GM20431 (cell line): ENCODE data around the gene SAMD15.
"Not testable (repeated sequence)": the region's sequence is repeated elsewhere in the genome, so short reads cannot be mapped to it uniquely, and the experiment has no call there.

Experiments used
- in situ Hi-C: fragments of 300-500 bp; cut with MseI, MboI; formaldehyde crosslinking; loops from one replicate; pipeline ENCODE4 v1.15.0; 2020; ENCODE audit warnings: low sequenced_read_pairs; ENCODE audit not compliant: unreplicated experiment

SAMD15 gene

GRCh38 chr14:77375164-77375950 lies 1.8 kb upstream of the SAMD15 start:
- in situ Hi-C loops = no loop called here

- in situ Hi-C loops = no loop called here
Observed at GRCh38 chr14:77375973-77376770, 1.0 kb upstream of the SAMD15 start.

- in situ Hi-C loops = no loop called here
Observed at GRCh38 chr14:77377502-77377844, 294 bp downstream of the SAMD15 start.

GRCh38 chr14:77378701-77379100 lies 1.5 kb downstream of the SAMD15 start:
- in situ Hi-C loops = no loop called here

- in situ Hi-C loops = no loop called here
Observed at GRCh38 chr14:77390188-77390587, 13.0 kb downstream of the SAMD15 start.

GRCh38 chr14:77400216-77400615 lies 23.0 kb downstream of the SAMD15 start:
- in situ Hi-C loops = no loop called here

GRCh38 chr14:77403768-77404167 lies 26.6 kb downstream of the SAMD15 start:
- in situ Hi-C loops = no loop called here

- in situ Hi-C loops = no loop called here
Observed at GRCh38 chr14:77406086-77406485, 28.9 kb downstream of the SAMD15 start.

- in situ Hi-C loops = no loop called here
Observed at GRCh38 chr14:77406718-77407117, 29.5 kb downstream of the SAMD15 start.

- in situ Hi-C loops = no loop called here
Observed at GRCh38 chr14:77407158-77407557, 30.0 kb downstream of the SAMD15 start.

- in situ Hi-C loops = no loop called here
Observed at GRCh38 chr14:77409131-77409533, 32.0 kb downstream of the SAMD15 start.

GRCh38 chr14:77415403-77416030 lies 38.3 kb downstream of the SAMD15 start:
- in situ Hi-C loops = not testable (repeated sequence)

GRCh38 chr14:77416098-77416497 lies 38.9 kb downstream of the SAMD15 start:
- in situ Hi-C loops = not testable (repeated sequence)

GRCh38 chr14:77416836-77417235 lies 39.7 kb downstream of the SAMD15 start:
- in situ Hi-C loops = no loop called here

- in situ Hi-C loops = no loop called here
Observed at GRCh38 chr14:77421201-77421600, 44.0 kb downstream of the SAMD15 start.

- in situ Hi-C loops = no loop called here
Observed at GRCh38 chr14:77423423-77423822, 46.2 kb downstream of the SAMD15 start, which contains the start of gene NOXRED1. Gene NOXRED1, minus strand, starts transcription at chr14:77423523. Its CDS starts 634 bp downstream, at chr14:77422889.

- in situ Hi-C loops = no loop called here
Observed at GRCh38 chr14:77424862-77425261, 47.7 kb downstream of the SAMD15 start.

- in situ Hi-C loops = no loop called here
Observed at GRCh38 chr14:77426396-77426795, 49.2 kb downstream of the SAMD15 start.

- in situ Hi-C loops = no loop called here
Observed at GRCh38 chr14:77436042-77436441, 58.9 kb downstream of the SAMD15 start.

GRCh38 chr14:77438596-77438995 lies 61.4 kb downstream of the SAMD15 start:
- in situ Hi-C loops = no loop called here

- in situ Hi-C loops = no loop called here
Observed at GRCh38 chr14:77439861-77440260, 62.7 kb downstream of the SAMD15 start.
